GM12864 (cell line): ENCODE measurements around the gene DISC1.
"Not testable (repeated sequence)": the region's sequence is repeated elsewhere in the genome, so short reads cannot be mapped to it uniquely, and the experiment has no call there.

Experiments
- DNase-seq: peaks from one replicate; pipeline ENCODE4 v3.0.0-alpha.2; 2011; ENCODE audit warnings: low read depth
- H3K4me3 ChIP-seq: 2 replicates; pipeline ENCODE4 v1.5.1; 2011; ENCODE audit warnings: mild to moderate bottlenecking, low read depth, low read length, control low read depth
- TF ChIP-seq, protein P1 (sequence below): IDR thresholded peaks from 2 replicates; pipeline ENCODE4 v1.5.1; 2011; ENCODE audit warnings: low read depth, mild to moderate bottlenecking, moderate library complexity, low read length, control low read depth, inconsistent platforms; ENCODE audit errors: missing control alignments

DISC1 gene

DNA sequence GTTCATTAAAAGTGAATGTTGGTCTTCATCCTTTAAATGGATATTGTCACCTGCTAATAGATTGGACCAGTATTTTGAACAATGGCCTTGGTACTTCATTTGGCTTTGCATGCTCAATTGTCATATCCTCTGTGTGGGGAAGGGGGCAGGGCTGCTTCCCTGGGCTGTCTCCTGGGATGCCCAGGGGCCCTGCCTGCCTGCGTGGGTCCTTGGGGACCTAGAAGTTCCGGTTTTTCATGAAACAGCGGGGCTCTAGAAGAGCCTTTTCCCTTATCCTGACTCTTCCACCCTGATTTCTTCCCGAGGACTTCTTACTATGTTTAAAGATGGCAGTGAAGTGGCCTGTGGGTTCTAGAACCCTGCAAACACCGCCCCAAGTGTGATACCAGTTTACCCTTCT, 97.5 kb downstream of the DISC1 start:
- DNase-seq = no peak
- H3K4me3 ChIP-seq = no peak overlapping the region
- TF ChIP-seq, protein P1, sequence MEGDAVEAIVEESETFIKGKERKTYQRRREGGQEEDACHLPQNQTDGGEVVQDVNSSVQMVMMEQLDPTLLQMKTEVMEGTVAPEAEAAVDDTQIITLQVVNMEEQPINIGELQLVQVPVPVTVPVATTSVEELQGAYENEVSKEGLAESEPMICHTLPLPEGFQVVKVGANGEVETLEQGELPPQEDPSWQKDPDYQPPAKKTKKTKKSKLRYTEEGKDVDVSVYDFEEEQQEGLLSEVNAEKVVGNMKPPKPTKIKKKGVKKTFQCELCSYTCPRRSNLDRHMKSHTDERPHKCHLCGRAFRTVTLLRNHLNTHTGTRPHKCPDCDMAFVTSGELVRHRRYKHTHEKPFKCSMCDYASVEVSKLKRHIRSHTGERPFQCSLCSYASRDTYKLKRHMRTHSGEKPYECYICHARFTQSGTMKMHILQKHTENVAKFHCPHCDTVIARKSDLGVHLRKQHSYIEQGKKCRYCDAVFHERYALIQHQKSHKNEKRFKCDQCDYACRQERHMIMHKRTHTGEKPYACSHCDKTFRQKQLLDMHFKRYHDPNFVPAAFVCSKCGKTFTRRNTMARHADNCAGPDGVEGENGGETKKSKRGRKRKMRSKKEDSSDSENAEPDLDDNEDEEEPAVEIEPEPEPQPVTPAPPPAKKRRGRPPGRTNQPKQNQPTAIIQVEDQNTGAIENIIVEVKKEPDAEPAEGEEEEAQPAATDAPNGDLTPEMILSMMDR = no peak

DNA sequence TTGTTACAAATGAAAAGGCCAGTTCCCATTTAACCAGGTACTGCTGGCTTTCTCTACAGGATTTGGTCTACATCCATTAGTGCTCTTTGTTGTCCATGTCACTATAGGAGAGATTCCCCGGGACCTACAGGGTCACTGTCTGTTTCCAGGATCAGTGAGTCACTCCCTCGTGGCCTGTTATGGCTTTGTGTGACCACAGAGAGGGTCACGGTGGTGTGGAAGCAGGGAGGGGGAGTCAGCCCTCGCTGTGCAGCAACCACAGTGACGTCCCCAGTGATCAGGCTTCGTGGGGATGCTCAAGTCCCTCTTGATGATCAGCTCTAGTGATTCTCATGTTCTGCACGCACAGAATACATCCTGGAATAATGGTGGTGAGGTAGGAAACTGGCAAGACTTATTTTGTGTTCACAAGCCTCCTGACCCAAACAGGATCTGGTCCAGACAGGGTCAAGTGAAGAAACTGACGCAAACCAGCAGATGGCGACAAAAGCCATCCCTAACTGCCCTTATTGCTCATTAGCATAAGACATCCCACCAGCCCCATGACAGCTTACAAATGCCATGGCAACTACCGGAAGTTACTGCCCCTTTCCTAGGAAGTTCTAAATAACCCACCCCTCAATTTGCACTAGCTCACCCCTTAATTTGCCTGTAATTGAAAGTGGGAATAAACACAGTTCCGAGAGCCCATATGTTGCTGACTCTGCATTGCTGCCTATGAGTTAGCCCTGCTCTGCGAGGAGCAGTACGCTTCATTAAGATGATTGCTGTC, 98.5 kb downstream of the DISC1 start:
- DNase-seq = peak; percentile 12
- TF ChIP-seq, protein P1 = peak; percentile 69
- no peak overlapping the region for H3K4me3 ChIP-seq

DNA sequence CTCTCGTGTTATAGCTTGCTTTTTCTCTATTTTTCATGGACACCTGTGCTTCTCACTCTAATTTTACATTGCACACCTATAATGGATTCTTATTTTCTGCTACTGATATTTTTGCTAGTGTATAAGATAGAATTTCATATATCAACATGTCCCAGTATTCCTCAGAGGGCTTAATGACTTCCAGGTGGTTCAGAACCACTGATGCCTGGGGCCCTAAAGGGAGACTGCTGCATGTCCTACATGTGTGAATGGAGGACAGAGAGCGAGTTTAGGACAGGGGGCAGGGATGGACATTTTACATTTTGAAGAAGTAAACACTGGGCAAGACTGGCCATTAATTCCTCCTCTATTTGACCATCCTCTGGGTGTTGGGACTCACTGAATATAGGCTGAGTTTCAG, 100.6 kb downstream of the DISC1 start:
- TF ChIP-seq, protein P1 = no peak
- DNase-seq = no peak

DNA sequence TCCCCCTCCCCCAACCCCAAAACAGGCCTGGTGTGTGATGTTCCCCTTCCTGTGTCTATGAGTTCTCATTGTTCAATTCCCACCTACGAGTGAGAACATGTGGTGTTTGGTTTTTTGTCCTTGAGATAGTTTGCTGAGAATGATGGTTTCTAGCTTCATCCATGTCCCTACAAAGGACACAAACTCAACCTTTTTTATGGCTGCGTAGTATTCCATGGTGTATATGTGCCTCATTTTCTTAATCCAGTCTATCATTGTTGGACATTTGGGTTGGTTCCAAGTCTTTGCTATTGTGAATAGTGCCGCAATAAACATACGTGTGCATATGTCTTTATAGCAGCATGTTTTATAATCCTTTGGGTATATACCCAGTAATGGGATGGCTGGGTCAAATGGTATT, 102.4 kb downstream of the DISC1 start:
- not testable (repeated sequence) for DNase-seq, H3K4me3 ChIP-seq

More for the DNA sequence above, 100.6 kb downstream of the DISC1 start:
- H3K4me3 ChIP-seq = no peak overlapping the region

GRCh38 chr1:231729544-231729943, 103.0 kb downstream of the DISC1 start:
- H3K4me3 ChIP-seq = no peak overlapping the region
- no peak for DNase-seq
- TF ChIP-seq, protein P1 = no peak

GRCh38 chr1:231731268-231731667, 104.7 kb downstream of the DISC1 start:
- TF ChIP-seq, protein P1 = no peak
- H3K4me3 ChIP-seq = no peak overlapping the region
- no peak for DNase-seq

DNA sequence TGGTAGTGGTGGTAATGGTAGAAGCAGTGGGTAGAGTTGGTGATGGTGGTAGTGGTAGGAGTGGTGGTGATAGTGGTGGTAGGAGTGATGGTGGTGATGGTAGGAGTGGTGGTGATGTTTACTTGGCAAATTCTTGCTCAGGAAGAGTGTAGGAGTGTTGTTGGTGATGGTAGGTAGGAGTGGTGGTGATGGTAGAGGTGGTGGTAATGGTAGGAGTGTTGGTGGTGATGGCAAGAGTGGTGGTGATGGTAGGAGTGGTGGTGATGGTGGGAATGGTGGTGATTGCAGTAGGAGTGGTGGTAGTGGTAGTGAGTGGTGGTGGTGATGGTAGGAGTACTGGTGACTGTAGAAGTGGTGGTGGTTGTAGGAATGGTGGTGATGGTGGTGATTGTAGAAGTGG, 106.5 kb downstream of the DISC1 start:
- DNase-seq = no peak
- H3K4me3 ChIP-seq = no peak overlapping the region
- TF ChIP-seq, protein P1 = no peak
